ENCODE measurements around the gene UROD.

The UROD gene

DNA sequence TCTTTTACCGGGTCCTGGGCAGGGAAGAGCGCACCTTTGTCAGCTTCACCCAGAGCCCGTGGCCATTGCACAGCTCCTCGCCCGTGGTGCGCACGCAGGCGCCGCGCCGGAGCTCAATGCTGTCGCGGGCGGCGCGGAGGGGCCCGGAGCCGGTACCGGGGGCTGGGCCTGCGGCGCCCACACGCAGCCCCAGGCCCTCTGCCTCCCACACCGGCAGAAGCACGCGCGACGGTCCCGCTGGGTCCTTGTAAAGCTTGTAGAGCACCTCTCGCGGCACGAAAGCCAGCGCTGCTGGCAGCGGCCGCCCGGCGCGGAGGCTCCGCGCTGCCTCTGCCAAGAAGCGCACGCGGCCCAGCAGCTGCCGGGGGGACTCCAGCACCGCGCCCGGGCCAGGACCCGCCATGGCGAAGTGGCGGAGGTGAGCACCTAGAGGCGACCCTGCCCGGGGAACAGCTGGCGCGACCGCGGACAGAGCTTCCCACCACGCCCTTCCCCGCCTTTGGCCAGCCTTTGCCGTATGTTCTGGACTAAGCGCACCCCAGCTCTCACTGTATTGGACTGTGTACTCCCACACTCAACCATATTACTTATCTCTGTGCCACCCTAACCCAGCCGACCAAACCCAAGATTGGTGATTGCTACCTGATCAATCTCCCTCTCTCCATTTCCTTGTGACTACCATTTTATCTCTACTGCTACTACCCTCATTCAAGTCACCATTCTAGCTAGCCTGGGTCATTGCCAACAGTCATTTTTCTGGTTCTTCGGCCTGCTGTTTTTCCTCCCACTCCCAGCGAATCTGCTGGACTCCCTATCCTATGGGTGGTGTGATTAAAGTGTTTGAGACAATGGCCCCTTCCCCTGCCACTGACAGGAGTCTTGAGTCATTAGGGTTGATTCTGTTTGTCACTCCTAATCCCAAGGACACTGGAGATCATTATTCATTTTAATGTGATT, 921 bp upstream of the UROD start, which contains the start of gene HECTD3:
HECTD3 (minus strand) TSS at position 470 of the 957 bp plus-strand sequence; CDS start at position 403, 67 bp downstream.
- no peaks in the 10 kb centered on the region for H3K9me3 Mint-ChIP-seq
- peak within 1 kb of the TSS; percentile 90 for H3K4me3 Mint-ChIP-seq
- peaks cover 58% of the 10 kb centered on the region for H3K4me1 Mint-ChIP-seq
- DNase-seq (ENCODE audit: low spot score in 2 of 2) = peak; percentile 47 to 52
- H3K27me3 Mint-ChIP-seq = no peaks in the 10 kb centered on the region
- ATAC-seq (replicated peaks; ENCODE audit: extremely low read depth, poor library complexity, severe bottlenecking) = peak; percentile 78
- H3K27ac Mint-ChIP-seq (ENCODE audit: low read depth) = peak within 1 kb of the TSS; percentile 90
- peaks cover 29% of the 10 kb centered on the region for H3K36me3 Mint-ChIP-seq (ENCODE audit: insufficient read depth)

GRCh38 chr1:45012639-45013278, 705 bp downstream of the UROD start:
- Mint-ChIP-seq H3K4me1 (peaks cover 58% of the 10 kb centered on the region), H3K36me3 (ENCODE audit: insufficient read depth) (peaks cover 17% of the 10 kb centered on the region), H3K9me3 (no peaks in the 10 kb centered on the region), H3K27ac (ENCODE audit: low read depth) (peak overlapping the region; percentile 90), H3K4me3 (peak overlapping the region; percentile 90), H3K27me3 (no peaks in the 10 kb centered on the region)
- no peak for ATAC-seq (replicated peaks; ENCODE audit: extremely low read depth, poor library complexity, severe bottlenecking)
- DNase-seq (ENCODE audit: low spot score in 2 of 2) = no peak

DNA sequence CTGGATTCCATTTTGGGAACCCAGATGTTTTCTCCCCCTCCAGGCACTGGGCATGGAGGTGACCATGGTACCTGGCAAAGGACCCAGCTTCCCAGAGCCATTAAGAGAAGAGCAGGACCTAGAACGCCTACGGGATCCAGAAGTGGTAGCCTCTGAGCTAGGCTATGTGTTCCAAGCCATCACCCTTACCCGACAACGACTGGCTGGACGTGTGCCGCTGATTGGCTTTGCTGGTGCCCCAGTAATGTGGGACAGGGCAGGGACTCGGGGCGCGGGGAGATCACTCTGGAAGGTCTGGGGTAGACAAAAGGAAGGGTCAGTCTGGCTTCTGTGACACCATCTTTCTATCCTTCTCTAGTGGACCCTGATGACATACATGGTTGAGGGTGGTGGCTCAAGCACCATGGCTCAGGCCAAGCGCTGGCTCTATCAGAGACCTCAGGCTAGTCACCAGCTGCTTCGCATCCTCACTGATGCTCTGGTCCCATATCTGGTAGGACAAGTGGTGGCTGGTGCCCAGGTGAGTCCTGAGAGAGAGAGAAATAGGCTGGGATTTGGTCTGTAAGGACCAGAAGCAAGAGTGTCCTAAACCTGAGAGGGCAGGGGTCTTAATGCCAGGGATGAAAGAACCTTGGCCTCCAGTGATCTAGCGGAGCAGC, 1.6 kb downstream of the UROD start:
- Mint-ChIP-seq H3K9me3 (no peaks in the 10 kb centered on the region), H3K4me3 (peak overlapping the region; percentile 90), H3K27me3 (no peaks in the 10 kb centered on the region), H3K27ac (ENCODE audit: low read depth) (no peak overlapping the region), H3K36me3 (ENCODE audit: insufficient read depth) (peaks cover 13% of the 10 kb centered on the region), H3K4me1 (peaks cover 61% of the 10 kb centered on the region)
- DNase-seq (ENCODE audit: low spot score in 2 of 2) = no peak
- no peak for ATAC-seq (replicated peaks; ENCODE audit: extremely low read depth, poor library complexity, severe bottlenecking)

- ATAC-seq (replicated peaks; ENCODE audit: extremely low read depth, poor library complexity, severe bottlenecking) = no peak
- DNase-seq (ENCODE audit: low spot score in 2 of 2) = peak; percentile 71 to 74
- Mint-ChIP-seq H3K4me1 (peaks cover 55% of the 10 kb centered on the region), H3K27ac (ENCODE audit: low read depth) (peak overlapping the region; percentile 78), H3K36me3 (ENCODE audit: insufficient read depth) (peaks cover 13% of the 10 kb centered on the region), H3K9me3 (no peaks in the 10 kb centered on the region), H3K27me3 (no peaks in the 10 kb centered on the region), H3K4me3 (peak overlapping the region; percentile 21)
Observed at GRCh38 chr1:45014321-45015028, 2.4 kb downstream of the UROD start.

GRCh38 chr1:45015683-45016082, 3.6 kb downstream of the UROD start:
- Mint-ChIP-seq H3K9me3 (no peaks in the 10 kb centered on the region), H3K27ac (ENCODE audit: low read depth) (no peak overlapping the region), H3K36me3 (ENCODE audit: insufficient read depth) (peaks cover 12% of the 10 kb centered on the region), H3K27me3 (no peaks in the 10 kb centered on the region), H3K4me1 (peaks cover 44% of the 10 kb centered on the region), H3K4me3 (no peak overlapping the region)
- DNase-seq (ENCODE audit: low spot score in 2 of 2) (no peak), ATAC-seq (replicated peaks; ENCODE audit: extremely low read depth, poor library complexity, severe bottlenecking) (no peak)

GRCh38 chr1:45016090-45016697, 4.1 kb downstream of the UROD start:
- Mint-ChIP-seq H3K27me3 (no peaks in the 10 kb centered on the region), H3K4me3 (no peak overlapping the region), H3K4me1 (peaks cover 42% of the 10 kb centered on the region), H3K27ac (ENCODE audit: low read depth) (no peak overlapping the region), H3K36me3 (ENCODE audit: insufficient read depth) (peaks cover 10% of the 10 kb centered on the region), H3K9me3 (no peaks in the 10 kb centered on the region)
- ATAC-seq (replicated peaks; ENCODE audit: extremely low read depth, poor library complexity, severe bottlenecking) (no peak), DNase-seq (ENCODE audit: low spot score in 2 of 2) (no peak)

- ATAC-seq (replicated peaks; ENCODE audit: extremely low read depth, poor library complexity, severe bottlenecking) = no peak
- Mint-ChIP-seq H3K27me3 (no peaks in the 10 kb centered on the region), H3K4me3 (no peak overlapping the region), H3K36me3 (ENCODE audit: insufficient read depth) (peaks cover 9% of the 10 kb centered on the region), H3K4me1 (peaks cover 36% of the 10 kb centered on the region), H3K9me3 (no peaks in the 10 kb centered on the region), H3K27ac (ENCODE audit: low read depth) (no peak overlapping the region)
- DNase-seq (ENCODE audit: low spot score in 2 of 2) = no peak
Observed at GRCh38 chr1:45016767-45017166, 4.7 kb downstream of the UROD start.

GRCh38 chr1:45018599-45019230, 6.7 kb downstream of the UROD start:
- ATAC-seq (replicated peaks; ENCODE audit: extremely low read depth, poor library complexity, severe bottlenecking) = peak; percentile 73
- Mint-ChIP-seq H3K4me1 (peaks cover 17% of the 10 kb centered on the region), H3K27me3 (no peaks in the 10 kb centered on the region), H3K9me3 (no peaks in the 10 kb centered on the region), H3K27ac (ENCODE audit: low read depth) (no peak overlapping the region), H3K4me3 (no peak overlapping the region), H3K36me3 (ENCODE audit: insufficient read depth) (peaks cover 6% of the 10 kb centered on the region)
- DNase-seq (ENCODE audit: low spot score in 2 of 2) = no peak

GRCh38 chr1:45023663-45024062, 11.6 kb downstream of the UROD start:
- DNase-seq (ENCODE audit: low spot score in 2 of 2) (no peak), ATAC-seq (replicated peaks; ENCODE audit: extremely low read depth, poor library complexity, severe bottlenecking) (no peak)
- H3K9me3 Mint-ChIP-seq = no peaks in the 10 kb centered on the region
- H3K4me3 Mint-ChIP-seq = no peak overlapping the region
- no peak overlapping the region for H3K27ac Mint-ChIP-seq (ENCODE audit: low read depth)
- peaks cover 1% of the 10 kb centered on the region for H3K4me1 Mint-ChIP-seq
- no peaks in the 10 kb centered on the region for H3K27me3 Mint-ChIP-seq
- H3K36me3 Mint-ChIP-seq (ENCODE audit: insufficient read depth) = no peaks in the 10 kb centered on the region

DNA sequence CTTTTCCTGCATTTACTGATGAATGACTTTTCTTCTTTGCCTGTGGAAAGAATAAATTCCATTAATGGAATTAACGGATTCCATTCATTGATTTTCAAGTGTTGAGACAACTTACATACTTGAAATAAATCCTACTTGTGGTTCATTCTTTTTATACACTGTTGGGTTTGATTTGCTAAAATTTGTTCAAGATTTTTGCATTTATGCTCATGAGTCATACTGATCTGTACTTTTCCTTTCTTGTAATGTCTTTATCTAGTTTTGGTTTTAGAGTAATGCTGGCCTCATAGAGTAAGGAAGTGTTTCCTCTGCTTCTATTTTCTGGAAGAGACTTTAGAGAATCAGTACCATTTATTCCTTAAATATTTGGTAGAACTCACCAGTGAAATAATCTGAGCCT, 14.4 kb downstream of the UROD start:
- no peaks in the 10 kb centered on the region for H3K27me3 Mint-ChIP-seq
- H3K4me1 Mint-ChIP-seq = no peaks in the 10 kb centered on the region
- H3K9me3 Mint-ChIP-seq = no peaks in the 10 kb centered on the region
- peaks cover 2% of the 10 kb centered on the region for H3K36me3 Mint-ChIP-seq (ENCODE audit: insufficient read depth)
- DNase-seq (ENCODE audit: low spot score in 2 of 2) (no peak), ATAC-seq (replicated peaks; ENCODE audit: extremely low read depth, poor library complexity, severe bottlenecking) (no peak)
- no peak overlapping the region for H3K27ac Mint-ChIP-seq (ENCODE audit: low read depth)
- H3K4me3 Mint-ChIP-seq = no peak overlapping the region

DNA sequence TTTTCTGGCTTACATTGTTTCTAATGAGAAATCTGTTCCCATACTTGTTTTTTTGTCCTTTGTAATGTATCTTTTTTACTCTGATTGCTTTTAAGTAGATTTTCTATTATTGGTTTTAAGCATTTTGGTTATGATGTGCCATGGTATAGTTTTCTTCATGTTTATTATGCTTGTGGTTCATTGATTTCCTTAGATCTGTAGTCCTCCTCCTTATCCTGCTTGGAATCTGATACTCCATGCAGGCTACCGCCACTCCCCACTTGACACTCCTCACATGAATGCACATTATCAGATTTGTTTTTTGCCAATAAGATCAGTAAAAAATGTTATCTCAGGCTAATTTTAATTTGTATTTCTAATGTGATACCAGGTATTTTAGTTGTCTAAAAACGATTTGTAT, 20.8 kb downstream of the UROD start:
- DNase-seq (ENCODE audit: low spot score in 2 of 2) = no peak
- Mint-ChIP-seq H3K4me3 (no peak overlapping the region), H3K27me3 (no peaks in the 10 kb centered on the region), H3K27ac (ENCODE audit: low read depth) (no peak overlapping the region), H3K36me3 (ENCODE audit: insufficient read depth) (peaks cover 3% of the 10 kb centered on the region), H3K9me3 (no peaks in the 10 kb centered on the region), H3K4me1 (no peaks in the 10 kb centered on the region)
- ATAC-seq (replicated peaks; ENCODE audit: extremely low read depth, poor library complexity, severe bottlenecking) = no peak

All from central memory CD8-positive, alpha-beta T cell (primary cell).